BJ (cell line): ENCODE data around the gene SLMAP. TPM values are rescaled to one million over a fixed set of nuclear protein-coding genes. Genes with fewer than 3 reads are reported as not detected.

Experiments
- CTCF ChIA-PET: fragments of 350-600 bp; formaldehyde crosslinking; extraction: SDS; loops from one replicate; lab custom pipeline; 2021; ENCODE audit warnings: antibody characterized with exemption, inconsistent platforms; lab: Yijun Ruan, JAX
- POLR2A ChIA-PET: fragments of 300-600 bp; sonication (Branson Sonifier 250); formaldehyde crosslinking; extraction: SDS; loops from one replicate; lab custom pipeline; 2021; ENCODE audit warnings: antibody characterized with exemption; lab: Charles Lee
- DNase-seq: peaks from one replicate; pipeline ENCODE4 v3.0.0-alpha.2; 2011; ENCODE audit warnings: low read depth
- H3K27me3 ChIP-seq: 2 replicates; pipeline ENCODE4 v1.6.0; 2011; ENCODE audit warnings: low read length; ENCODE audit not compliant: control insufficient read depth, insufficient read depth
- H3K36me3 ChIP-seq: 2 replicates; pipeline ENCODE4 v1.5.1; 2011; ENCODE audit warnings: low read length; ENCODE audit not compliant: control insufficient read depth, insufficient read depth
- H3K4me3 ChIP-seq: 2 replicates; pipeline ENCODE4 v1.5.1; 2011; ENCODE audit warnings: low read depth, mild to moderate bottlenecking, control low read depth, low read length
- CTCF ChIP-seq: IDR thresholded peaks from 2 replicates; pipeline ENCODE4 v1.5.1; 2011; ENCODE audit warnings: low read depth, mild to moderate bottlenecking, control low read depth, inconsistent platforms, low read length, moderate library complexity; ENCODE audit not compliant: insufficient read depth
- polyA plus RNA-seq: library from polyadenylated mRNA; depleted of rRNA; stranded (reverse); fragments of >200 nt; gene quantifications from 2 replicates; pipeline ENCODE4 v1.2.3, GENCODE V29; 2011

The SLMAP gene
- polyA plus RNA-seq, 1 experiment, result 24.1 TPM

DNA sequence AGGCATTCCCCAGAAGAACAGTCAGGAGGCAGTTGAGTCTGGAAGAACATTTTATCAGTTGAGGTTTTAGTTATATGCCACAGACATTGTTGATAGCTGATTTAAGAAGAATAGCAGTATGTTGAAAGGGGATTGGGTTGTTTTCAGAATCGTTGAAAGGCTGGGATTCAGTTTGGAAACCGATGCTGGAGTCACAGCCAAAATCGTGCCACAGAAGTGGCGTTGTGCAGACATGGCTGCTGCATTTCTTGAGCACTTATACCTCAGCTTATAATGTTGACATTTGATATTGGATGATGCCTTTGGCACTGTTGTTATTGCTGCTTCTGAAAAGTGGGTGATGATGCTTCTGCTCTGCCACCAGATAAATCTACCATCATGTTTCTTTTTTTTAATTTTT is 16.1 kb downstream of the SLMAP start:
- Histone ChIP-seq H3K27me3 (no peaks in the 10 kb centered on the region), H3K4me3 (no peak overlapping the region), H3K36me3 (no peaks in the 10 kb centered on the region)
- CTCF ChIA-PET, result no interaction called here
- no peak for DNase-seq
- no peak for TF ChIP-seq CTCF
- POLR2A ChIA-PET, result no interaction called here

DNA sequence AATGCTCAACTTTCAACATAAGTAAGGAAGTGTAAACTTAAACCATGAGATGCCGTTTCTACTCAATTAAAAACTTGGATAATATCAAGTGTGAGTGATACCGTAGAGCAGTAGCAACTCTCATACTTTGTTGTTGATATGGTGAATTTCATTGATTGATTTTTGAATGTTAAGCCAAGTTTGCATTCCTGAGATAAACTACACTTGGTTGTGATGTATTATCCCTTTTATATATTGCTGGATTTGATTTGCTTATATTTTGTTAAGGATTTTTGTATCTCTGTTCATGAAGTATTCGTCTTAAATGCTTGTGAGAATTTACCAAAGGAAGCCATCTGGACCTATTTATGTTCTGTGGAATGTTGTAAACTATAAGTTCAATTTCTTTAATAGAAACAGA is 21.7 kb downstream of the SLMAP start:
- Histone ChIP-seq H3K4me3 (no peak overlapping the region), H3K36me3 (no peaks in the 10 kb centered on the region), H3K27me3 (no peaks in the 10 kb centered on the region)
- DNase-seq, result no peak
- ChIA-PET CTCF (no interaction called here), POLR2A (no interaction called here)
- TF ChIP-seq CTCF, result no peak

GRCh38 chr3:57778494-57778893 is 22.4 kb downstream of the SLMAP start:
- DNase-seq, result no peak
- no peak overlapping the region for H3K4me3 ChIP-seq
- H3K27me3 ChIP-seq, result no peaks in the 10 kb centered on the region
- ChIA-PET CTCF (no interaction called here), POLR2A (interaction anchor here (0.6 kb wide), 2 partner anchors 19 to 183 kb away, joined by 6 to 11 read pairs; no protein-coding TSS in a partner anchor)
- TF ChIP-seq CTCF, result no peak
- no peaks in the 10 kb centered on the region for H3K36me3 ChIP-seq

- POLR2A ChIA-PET, result no interaction called here
- no peak for DNase-seq
- CTCF ChIA-PET, result no interaction called here
- no peaks in the 10 kb centered on the region for H3K36me3 ChIP-seq
- TF ChIP-seq CTCF, result no peak
- H3K4me3 ChIP-seq, result no peak overlapping the region
- no peaks in the 10 kb centered on the region for H3K27me3 ChIP-seq
Observed at GRCh38 chr3:57779666-57780065, 23.6 kb downstream of the SLMAP start.

DNA sequence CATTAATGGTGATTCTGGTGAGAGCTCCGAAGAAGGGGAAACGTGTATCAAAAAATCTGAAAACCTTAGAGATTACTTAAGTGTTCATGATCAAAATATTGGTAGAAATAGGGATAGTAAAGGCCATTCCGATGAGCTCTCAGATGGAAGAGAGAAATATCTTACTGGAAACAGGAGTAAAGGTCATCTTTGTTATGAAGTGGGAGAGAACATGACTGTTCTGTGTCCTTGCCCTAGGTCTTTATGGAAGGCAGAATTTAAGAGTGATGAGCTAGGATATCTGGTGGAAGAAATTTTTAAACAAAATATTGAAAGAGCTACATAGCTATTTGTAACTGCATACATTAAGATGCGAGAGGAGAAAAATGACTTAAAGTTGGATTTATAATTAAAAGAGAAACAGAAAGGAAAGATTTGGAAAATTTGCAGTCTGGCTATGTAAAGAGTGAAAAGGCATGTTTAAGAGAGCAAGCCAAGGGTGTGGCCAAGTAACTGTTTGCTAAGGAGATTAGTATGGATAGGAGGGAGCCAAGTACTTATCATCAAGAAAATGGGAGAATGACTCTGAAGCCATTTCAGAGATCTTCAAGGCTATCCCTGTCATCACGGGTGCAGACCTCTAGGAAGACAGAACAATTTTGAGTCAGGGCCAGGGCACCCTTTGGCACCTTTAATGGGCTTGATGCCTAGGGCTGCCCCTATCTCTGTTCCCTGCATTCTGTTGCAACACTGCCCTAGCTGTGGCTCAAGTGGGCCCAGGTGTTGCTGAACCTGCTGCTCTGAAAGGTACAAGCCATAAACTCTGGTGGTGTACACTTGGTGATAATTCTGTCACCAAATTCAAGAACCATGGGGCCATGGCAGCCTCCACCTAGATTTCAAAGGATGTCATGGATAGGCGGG is 27.3 kb downstream of the SLMAP start:
- Histone ChIP-seq H3K4me3 (no peak overlapping the region), H3K27me3 (no peaks in the 10 kb centered on the region), H3K36me3 (no peaks in the 10 kb centered on the region)
- DNase-seq, result no peak
- POLR2A ChIA-PET, result no interaction called here
- CTCF ChIA-PET, result interaction anchor here (0.7 to 0.8 kb wide), 2 partner anchors 10 to 14 kb away, joined by 3 read pairs; no protein-coding TSS in a partner anchor
- no peak for TF ChIP-seq CTCF
